Measurements from ENCODE around the gene FOXL3.

The FOXL3 gene

DNA sequence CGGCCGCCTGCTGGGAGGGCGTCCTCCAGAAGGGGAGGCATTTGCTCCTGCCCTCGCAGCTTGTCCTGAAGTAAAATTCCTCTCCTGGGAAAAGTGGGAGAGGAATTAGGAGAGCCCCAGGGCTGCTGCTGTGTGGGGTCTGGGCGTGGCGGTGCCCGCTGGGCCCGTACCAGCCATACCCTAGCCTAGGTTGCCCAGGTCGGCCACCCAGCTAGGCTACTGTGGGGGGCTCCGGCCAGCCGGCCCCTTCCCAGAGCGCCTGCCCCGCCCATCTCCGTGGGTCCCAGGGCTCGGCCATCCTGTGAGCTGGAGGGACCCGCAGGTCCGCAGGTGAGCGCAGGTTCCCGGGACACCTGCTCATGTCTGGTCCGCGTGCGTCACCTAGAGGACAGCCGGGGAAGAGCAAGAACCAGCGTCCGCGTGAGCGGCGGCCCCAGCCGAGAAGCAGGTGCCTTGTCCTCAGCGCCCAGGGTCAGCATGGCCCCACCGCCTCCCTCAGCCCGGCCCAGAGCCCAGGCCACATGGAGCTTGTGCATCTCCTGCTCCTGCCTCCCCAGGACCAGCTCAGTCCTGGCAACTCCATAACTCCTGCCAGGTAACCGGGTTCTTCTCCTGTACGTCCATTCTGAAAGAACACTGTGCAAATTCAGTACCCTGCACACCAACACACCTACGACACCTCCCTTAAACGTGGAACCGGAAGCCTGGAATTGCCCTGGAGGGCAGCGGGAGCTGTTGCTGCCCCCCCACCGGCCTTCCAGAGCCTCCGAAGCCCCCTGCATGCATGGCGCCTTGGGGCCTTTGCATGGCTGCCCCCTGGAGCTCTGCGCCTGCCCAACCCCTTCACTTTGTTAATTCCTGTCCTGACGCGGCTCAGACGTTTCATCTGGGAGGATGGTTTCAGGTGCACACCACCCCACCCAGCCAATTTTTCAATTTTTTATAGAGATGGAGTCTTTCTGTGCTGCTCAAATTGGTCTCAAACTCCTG lies 22.8 kb upstream of the FOXL3 start:
- no peak for DNase-seq (ENCODE audit: low read depth)

GRCh38 chr7:268991-269390 lies 21.0 kb upstream of the FOXL3 start:
- no peak for DNase-seq (ENCODE audit: low read depth)

DNA sequence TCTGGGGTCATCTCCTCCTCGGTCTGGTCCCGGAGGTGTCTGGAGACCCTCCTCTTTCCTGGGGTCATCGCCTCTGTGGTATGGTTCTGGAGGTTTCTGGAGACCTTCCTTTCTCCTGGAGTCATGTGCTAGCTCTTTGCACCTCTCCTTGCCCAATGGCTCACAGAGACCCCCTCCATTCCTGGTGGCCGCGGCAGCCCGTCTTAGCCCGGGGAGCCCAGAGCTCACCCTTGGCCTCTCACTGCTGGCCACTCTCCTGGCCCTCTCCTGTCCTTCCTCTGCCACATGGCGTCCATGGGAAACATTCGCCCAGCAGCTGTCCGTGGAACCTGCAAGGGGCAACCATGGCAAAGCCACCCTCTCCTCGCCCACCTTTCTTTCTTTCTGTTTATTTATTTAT lies 20.2 kb upstream of the FOXL3 start:
- no peak for DNase-seq (ENCODE audit: low read depth)

- DNase-seq (ENCODE audit: low read depth) = no peak
Measured at GRCh38 chr7:270351-270983, 19.5 kb upstream of the FOXL3 start.

DNA sequence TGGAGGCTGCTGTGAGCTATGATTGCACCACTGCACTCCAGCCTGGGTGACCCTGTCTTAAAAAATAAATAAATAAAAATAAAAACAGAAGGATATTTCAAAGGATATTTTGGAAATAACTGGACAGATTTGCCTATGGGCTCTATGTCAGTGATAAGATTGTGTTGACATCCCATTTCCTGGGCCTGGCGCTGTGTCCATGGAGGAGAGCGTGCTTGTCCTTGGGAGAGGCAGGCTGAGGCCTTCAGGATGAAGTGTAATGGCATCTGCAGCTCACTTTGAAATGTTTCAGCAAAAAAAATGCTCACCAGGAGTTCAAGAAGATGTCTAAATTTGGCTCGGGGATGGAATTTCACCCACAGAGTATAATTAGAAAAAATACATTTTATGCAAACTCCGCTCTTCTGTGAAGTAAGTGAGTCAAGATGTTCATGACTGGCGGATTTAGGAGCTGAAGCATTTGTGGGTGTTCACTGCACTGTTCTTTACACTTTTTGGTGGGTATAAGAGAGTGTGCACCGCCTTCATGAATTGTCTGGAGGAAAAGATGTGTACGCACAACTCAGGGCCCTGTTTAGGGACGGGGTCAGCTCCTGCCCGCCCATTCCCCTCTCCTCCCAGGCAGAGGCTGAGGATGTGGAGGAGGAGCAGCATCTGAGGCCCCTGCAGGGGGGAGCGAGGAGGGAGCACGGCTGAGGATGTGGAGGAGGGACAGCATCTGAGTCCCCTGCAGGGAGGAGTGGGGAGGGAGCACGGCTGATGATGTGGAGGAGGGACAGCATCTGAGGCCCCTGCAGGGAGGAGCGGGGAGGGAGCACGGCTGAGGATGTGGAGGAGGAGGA lies 18.5 kb upstream of the FOXL3 start:
- DNase-seq (ENCODE audit: low read depth) = no peak

GRCh38 chr7:272108-272615 lies 17.8 kb upstream of the FOXL3 start:
- DNase-seq (ENCODE audit: low read depth) = no peak

GRCh38 chr7:272631-273030 lies 17.3 kb upstream of the FOXL3 start:
- DNase-seq (ENCODE audit: low read depth) = no peak

- no peak for DNase-seq (ENCODE audit: low read depth)
Measured at GRCh38 chr7:273327-273726, 16.6 kb upstream of the FOXL3 start.

- DNase-seq (ENCODE audit: low read depth) = no peak
Measured at GRCh38 chr7:274266-274665, 15.7 kb upstream of the FOXL3 start.

GRCh38 chr7:276230-276835 lies 13.6 kb upstream of the FOXL3 start:
- DNase-seq (ENCODE audit: low read depth) = no peak

- DNase-seq (ENCODE audit: low read depth) = no peak
Measured at GRCh38 chr7:277228-277627, 12.7 kb upstream of the FOXL3 start.

- no peak for DNase-seq (ENCODE audit: low read depth)
Measured at GRCh38 chr7:278081-278480, 11.9 kb upstream of the FOXL3 start.

GRCh38 chr7:279821-280220 lies 10.1 kb upstream of the FOXL3 start:
- no peak for DNase-seq (ENCODE audit: low read depth)

DNA sequence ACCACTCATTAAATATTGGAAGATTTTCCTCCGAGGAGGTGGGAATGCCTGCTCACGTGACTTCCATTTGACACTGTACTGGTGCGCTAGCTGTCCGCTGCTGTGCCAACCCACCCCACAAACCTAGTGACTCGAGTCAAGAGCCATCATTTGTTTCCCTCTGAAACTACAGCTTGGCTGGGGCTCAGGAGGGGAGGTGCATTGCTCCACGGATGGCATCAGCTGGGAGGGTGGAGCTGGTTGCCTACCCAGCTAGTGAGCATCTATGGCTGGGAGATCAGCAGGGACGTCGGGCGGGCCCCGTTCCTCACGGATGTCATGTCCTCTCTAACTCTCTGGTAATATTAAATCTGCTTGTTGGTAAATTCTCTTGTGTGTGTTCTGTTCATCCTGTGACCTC lies 9.5 kb upstream of the FOXL3 start:
- no peak for DNase-seq (ENCODE audit: low read depth)

DNA sequence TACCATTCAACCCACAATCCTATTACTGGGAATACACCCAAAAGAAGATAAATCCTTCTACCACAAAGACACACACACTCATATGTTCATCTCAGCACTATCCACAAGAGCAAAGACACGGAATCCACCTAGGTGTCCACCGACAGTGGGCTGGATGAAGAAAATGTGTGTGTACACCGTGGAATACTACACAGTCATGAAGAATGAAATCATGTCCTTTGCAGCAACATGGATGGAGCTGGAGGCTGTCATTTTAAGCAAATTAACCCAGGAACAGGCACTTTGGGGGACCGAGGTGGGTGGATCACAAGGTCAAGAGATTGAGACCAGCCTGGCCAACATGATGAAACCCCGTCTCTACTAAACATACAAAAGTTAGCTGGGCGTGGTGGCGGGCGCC lies 8.3 kb upstream of the FOXL3 start:
- no peak for DNase-seq (ENCODE audit: low read depth)

GRCh38 chr7:282621-283020 lies 7.3 kb upstream of the FOXL3 start:
- no peak for DNase-seq (ENCODE audit: low read depth)

- no peak for DNase-seq (ENCODE audit: low read depth)
Measured at GRCh38 chr7:284762-285722, 4.9 kb upstream of the FOXL3 start.

GRCh38 chr7:285731-286130 lies 4.2 kb upstream of the FOXL3 start:
- DNase-seq (ENCODE audit: low read depth) = no peak

GRCh38 chr7:286266-286665 lies 3.7 kb upstream of the FOXL3 start:
- no peak for DNase-seq (ENCODE audit: low read depth)

- no peak for DNase-seq (ENCODE audit: low read depth)
Measured at GRCh38 chr7:288671-289101, 1.3 kb upstream of the FOXL3 start.

Data from activated T-helper 9 cell treated with anti-CD3 and anti-CD28 coated beads, Interleukin-2, amount 50 U/mL, for 16 hours (primary cell).